Measurements from ENCODE around the gene MEX3A. TPM values are rescaled to one million over a fixed set of nuclear protein-coding genes. Genes with fewer than 3 reads are reported as not detected.
"Not testable (repeated sequence)": the region's sequence is repeated elsewhere in the genome, so short reads cannot be mapped to it uniquely, and the experiment has no call there.

The MEX3A gene
- total RNA-seq, 1 donor from 2014 or later = 1.1 TPM

DNA sequence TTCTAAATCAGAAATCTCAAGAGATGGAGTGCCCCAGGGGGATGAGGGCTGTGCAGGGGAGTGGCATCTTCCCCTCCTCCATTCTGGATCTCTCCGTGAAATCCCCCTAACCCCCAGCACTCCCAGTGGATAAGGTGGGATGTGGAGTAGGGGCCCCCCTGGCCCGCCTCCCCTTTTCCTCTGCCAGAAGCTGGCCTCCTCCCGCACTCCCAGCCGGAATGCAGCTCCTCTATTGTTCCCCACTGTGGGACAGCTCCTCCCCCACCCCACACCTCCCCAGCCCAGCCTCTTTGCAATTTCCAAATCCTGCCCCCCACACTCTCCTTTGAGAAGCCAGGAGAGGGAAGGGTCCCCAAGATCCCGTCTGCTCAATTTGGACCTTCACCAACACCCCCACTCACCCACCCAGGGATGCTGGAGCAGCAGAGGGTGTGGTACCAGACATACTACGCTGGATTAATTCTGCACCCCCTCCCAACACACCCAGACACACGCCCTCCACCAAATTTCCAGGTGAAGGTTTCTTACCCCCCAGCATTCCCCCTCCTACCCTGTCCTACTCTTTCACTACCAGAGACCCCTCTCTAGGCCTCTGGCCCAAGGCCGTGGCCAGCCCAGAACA is 1.9 kb downstream of the MEX3A start:
- ATAC-seq (no peak), DNase-seq (ENCODE audit: low spot score) (no peak)

DNA sequence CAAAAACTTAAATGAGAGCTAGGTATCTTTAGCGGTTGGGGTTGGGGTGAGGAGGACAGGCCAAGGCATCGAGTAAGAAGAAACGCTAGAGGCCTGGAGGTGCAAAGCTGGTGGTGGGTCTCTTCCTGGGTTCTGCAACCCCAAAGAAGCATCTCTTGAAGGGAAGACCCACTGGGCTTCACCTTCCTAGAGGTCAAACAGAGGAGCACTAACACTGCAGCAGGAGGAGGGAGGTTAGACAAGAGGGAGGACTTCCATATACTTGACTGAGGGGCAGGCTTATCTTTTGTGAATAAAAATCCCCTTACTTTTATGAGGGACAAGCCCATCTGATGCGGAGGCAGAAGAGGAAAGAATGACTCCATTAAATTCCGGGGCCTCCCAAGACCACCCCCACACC is 2.5 kb downstream of the MEX3A start:
- ATAC-seq = no peak
- no peak for DNase-seq (ENCODE audit: low spot score)

DNA sequence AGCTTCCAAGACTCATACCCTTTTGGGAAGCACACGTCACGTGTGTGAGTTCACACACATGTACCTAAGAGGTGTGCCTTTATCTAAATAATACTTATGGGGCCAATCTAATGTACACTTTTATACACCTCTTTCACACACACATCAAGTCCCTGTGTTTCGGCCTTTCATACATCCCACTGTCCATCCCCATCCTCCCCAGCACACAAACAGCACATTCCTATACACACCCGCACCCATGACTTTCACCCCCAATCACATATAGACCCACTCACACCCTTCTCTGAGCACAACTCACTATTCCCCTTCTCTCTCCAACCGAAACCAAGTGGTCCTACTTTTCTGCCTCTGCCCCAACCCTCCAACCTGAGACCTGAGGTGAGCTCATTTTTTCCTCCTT is 3.5 kb downstream of the MEX3A start:
- ATAC-seq (no peak), DNase-seq (ENCODE audit: low spot score) (no peak)

DNA sequence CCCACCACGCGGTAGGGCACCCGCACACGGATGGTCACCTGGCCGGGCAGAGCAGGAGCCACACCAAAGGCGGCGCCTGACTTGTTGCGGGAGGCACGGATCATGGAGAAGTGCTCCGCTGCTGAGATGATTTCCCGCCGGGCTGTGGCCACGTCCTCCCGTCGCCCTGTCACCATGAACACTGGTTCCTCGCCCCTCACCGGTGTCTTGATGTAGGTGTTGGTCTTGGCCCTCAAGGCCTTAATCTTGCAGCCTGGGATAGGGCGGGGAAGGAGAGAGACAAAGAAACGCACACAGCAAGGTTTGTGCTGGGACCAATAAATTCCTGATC is 4.9 kb downstream of the MEX3A start:
- no peak for ATAC-seq
- no peak for DNase-seq (ENCODE audit: low spot score)

DNA sequence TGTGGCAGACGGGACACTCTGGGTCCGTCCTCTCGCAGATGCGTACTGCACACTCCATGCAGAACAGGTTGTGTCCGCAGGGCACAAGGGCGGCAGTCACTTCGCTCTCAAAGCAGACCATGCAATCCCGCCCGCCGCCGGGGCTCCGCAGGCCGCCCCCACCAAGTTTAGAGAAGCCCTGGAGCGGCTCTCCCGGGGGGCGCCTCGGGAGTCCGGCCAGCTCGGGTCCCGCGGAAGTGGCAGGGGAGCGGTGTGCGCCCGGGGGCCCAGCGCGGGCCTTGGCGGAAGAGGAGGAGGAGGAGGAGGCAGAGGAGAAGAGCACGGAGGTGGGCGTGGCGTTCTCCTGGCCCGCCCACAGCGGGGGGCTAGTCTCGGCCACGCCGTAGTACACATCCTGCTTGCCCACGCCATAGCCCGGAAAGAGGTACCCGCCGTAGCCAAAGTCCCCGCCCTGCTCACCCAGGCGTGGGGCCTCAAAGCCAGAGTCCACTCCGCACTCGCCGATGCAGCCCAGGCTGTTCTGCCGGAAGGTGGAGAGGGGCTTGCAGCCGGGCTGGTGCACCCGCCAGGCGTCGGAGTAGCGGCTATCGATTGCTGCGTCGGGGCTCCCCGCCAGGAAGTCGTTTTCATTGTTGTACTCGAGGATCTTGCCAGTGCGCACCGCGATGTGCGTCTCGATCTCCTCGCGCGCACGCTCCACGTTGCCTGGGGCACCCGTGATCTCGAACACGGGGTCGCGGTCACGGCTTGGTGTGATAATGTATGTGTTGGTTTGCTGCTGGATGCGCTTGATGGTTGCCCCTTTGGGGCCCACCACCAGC is 5.4 kb downstream of the MEX3A start:
- peak; percentile 83 for ATAC-seq
- DNase-seq (ENCODE audit: low spot score) = peak; percentile 81

DNA sequence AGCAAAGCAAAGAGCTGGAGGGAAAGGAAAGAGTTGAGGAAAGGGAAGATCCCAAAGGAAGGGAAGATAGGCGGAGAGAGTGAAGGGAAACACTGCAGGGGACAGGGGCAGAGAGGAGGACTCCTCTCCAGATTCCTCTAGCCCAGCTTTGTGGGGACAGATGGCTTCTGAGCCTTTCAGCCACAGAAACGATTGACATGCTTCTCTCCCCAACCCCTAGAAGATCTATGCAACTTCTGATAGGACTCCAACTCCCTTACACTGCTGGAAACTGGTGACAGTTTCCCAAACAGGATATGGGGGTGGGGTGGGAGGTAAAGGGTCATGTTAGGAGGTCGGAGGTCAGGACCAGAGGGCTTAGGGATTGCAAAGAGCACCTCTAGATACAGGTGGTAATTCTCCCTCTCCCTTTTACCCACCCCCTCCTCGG is 6.5 kb downstream of the MEX3A start:
- peak; percentile 45 for ATAC-seq
- DNase-seq (ENCODE audit: low spot score) = peak; percentile 64

DNA sequence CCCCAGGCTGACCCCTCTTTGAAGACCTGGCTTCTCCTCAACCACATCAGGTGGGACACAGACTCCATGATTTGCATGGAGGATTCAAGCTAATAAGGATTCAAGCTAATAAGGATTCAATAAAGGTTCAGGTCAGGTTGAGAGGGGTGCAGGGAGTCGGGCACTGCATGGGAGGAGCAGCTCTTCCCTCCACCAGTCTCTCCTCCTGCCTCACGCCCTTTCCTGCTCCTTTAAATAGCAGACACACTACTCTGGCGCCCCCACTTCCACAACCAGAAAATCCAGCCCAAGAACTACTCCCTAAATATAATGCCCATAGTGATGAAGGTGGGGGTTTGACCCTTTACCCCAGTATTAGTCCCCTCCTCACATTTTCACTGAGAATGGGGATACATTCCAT is 7.1 kb downstream of the MEX3A start:
- no peak for DNase-seq (ENCODE audit: low spot score)
- no peak for ATAC-seq

DNA sequence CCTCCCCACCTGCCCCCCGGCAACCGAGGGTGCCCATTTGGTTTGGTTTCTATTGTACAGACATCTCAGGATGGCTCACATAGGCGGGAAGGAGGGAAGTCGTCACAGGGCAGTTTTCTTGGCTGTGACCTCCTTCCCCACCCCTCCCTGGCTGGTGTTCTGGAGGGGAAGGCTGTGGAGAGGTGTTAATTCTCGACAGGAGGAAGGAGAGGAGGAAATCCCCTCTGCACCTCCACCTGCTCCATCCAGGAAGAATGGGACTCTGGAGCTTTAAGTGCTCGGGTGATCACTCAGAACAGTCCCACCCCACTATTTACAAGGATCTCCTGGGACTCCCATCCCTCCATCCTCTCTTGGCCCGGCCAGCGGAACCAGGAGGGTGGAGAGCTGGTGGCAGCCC is 7.6 kb downstream of the MEX3A start:
- ATAC-seq (no peak), DNase-seq (ENCODE audit: low spot score) (no peak)

DNA sequence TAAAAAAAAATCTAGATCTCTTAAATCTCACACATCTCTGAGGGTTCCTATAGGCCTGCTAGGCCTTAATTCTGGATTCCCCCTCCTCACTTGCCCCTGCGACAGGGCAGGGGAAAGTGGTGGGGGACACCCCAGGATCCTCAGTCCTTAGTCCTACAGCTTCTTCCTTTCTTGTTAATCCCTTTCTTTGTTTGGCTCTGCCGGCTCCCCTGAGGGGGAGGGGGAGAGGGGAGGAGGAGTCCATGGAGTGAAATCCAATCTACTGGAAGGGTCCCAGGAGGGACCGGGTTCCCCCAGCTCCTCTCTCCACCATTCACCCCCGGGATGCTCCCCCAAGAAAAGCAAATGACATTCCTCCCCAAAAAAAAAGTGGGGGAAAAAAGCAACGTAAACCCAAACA is 8.5 kb downstream of the MEX3A start:
- ATAC-seq = no peak
- no peak for DNase-seq (ENCODE audit: low spot score)

DNA sequence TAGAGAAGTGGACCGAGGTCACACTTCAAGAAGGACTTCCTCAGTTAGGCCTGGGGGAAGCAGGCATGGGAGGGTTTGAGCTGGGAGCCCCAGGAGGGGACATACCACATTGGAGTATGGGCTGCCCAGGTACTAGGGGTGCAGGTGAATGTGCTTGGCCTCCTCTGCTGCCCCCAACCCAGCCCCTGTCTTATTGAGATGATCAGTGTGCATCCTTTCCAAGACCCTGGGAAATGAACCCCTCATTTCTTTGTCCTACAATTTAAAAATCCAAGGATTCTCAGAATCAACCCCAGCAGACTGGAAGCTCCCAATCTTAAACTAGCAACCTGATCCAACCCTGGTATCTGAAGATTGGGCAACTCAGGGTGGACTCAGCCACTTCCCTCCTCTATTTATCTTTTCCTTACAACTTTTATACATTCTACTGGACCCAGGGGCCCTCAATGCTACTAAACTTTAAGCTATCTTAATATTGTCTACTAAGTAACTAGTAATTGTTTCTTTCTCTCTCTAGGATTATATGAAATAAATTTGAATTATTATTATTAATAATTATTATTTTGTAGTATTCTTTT is 9.1 kb downstream of the MEX3A start:
- ATAC-seq = no peak
- no peak for DNase-seq (ENCODE audit: low spot score)

DNA sequence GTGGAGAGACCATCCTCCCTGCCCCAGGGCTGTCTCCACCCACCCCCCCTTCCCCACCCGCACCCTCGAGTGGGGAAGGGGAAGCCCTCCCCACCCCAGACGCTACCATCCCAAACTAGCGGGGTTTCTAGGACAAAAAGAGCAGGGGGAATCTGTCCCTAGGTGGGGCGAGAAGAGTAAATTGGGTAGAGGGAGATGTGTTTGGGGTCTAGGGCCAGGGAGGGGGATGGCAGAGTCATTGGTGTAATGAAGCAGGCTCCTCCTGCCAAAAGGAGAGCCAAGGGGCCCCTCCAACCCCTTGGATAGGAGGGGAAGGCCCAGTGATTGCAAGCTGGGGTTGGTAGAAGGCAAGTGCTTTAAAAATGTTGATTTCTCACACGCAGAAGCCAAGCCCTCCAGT is 10.0 kb downstream of the MEX3A start:
- DNase-seq (ENCODE audit: low spot score) = no peak
- no peak for ATAC-seq

DNA sequence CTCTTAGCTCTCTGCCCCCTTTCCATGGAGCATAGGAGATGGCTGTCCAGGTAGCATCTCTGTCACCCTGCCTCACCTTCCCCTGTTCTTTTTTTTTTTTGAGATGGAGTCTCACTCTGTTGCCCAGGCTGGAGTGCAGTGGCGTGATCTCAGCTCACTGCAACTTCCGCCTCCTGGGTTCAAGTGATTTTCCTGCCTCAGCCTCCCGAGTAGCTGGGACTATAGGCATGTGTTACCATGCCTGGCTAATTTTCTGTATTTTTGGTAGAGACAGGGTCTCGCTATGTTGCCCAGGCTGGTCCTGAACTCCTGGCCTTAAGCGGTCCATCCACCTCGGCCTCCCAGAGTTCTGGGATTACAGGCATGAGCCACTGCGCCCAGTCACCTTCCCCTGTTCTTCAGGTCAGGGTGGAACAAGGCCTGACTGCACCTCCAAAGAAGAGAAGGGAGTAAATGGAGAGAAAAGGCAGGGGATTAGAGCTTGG is 10.9 kb downstream of the MEX3A start:
- DNase-seq (ENCODE audit: low spot score); ATAC-seq: not testable (repeated sequence)

DNA sequence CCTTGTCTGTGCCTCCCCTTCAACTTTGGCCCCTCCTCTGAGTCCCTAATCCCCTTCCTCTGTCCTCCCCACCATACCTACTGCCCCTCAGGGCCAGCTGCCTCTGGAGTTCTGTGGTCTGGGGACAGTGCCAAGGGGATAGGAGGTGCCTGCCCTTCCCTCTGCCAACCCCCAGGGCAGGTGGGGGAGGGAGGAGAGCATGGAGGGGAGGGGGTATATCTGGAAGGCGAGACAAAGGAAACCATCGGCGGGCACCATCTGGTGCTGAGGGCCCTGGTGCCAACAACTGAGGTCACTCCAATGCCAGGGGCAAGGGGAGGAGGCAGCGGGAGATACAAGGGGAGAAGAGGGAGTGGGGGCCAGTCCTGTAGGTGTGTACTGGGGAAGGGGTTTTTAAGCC is 11.7 kb downstream of the MEX3A start:
- DNase-seq (ENCODE audit: low spot score) (no peak), ATAC-seq (peak; percentile 45)

DNA sequence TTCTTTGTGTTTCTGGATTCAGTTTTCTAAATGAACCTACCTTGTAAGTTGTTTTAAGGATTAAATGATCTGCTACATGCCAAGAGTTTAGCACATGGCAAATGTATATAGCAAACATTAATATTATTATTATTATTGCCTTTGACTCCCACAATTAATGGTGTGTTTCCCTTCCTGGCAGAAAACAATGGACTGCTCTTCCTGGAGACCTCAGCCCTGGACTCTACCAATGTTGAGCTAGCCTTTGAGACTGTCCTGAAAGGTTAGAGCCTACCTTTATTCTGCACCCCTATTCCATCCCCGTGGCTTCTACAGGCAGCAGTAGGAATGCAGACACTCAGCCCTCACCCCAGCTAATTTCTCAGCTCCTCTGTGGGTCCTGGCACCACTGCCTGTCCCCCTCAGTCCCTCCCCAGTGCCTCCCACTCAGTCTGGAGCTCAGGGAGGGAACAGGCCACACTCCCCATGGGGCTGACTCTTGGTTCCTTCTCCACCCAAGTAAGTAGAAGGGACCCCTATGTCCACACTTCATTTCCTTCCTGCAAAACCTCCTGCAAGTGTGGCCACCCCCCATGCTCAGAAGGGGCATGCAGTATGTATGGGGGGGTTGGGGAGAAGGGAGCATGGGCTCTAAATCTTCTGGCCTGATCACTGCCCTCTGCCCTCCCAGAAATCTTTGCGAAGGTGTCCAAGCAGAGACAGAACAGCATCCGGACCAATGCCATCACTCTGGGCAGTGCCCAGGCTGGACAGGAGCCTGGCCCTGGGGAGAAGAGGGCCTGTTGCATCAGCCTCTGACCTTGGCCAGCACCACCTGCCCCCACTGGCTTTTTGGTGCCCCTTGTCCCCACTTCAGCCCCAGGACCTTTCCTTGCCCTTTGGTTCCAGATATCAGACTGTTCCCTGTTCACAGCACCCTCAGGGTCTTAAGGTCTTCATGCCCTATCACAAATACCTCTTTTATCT is 12.5 kb downstream of the MEX3A start:
- ATAC-seq (peak; percentile 87), DNase-seq (ENCODE audit: low spot score) (peak; percentile 95)

DNA sequence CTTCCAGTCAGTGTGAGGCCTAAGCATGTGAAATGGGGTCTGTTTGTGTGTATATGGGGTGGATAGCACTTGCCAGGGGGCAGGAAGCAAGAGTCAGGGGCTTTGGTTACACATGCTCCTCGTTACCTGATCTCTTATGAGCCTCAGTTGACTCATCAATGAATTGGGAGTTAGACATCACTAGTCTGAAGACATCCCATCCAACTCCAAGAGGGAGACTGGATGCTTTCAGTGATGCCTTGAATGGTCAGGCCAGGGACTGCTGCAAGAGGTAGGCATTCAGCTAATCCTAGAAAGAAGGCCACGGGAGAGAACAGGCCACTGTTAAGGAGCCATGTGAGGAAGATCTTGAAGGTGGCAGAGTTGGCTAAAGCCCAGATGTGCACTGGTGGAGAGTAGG is 15.0 kb downstream of the MEX3A start:
- no peak for ATAC-seq
- DNase-seq (ENCODE audit: low spot score) = no peak

DNA sequence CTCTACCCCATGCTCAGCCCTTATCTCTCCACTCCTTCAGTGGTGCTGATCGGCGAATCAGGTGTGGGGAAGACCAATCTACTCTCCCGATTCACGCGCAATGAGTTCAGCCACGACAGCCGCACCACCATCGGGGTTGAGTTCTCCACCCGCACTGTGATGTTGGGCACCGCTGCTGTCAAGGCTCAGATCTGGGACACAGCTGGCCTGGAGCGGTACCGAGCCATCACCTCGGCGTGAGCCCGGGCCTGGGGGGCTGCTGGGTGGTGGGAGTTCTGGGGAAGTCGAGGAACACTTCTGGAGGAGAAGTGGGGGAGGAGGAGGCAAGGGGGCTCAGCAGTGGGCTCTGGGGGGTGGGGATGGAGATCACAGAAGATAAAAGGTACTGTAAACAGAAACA is 16.4 kb downstream of the MEX3A start:
- DNase-seq (ENCODE audit: low spot score) = no peak

DNA sequence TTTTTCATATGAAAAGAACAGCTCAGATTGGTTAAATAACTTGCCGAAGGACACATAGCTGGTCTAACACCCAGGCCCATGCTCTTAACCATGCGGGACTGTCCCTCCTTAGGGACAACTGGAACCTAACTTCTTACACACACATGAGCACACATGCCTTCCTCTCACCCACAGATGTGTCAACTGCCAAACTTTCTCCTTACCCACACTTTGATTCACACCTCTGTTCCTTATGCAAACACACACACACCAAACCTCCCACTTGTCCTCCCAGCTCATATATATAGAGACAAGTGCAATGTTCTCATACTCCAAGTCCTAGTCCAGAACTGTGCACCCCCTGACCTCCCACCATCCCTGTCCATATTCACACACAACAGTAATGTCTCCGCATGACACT is 17.1 kb downstream of the MEX3A start:
- ATAC-seq (no peak), DNase-seq (ENCODE audit: low spot score) (no peak)

More for the DNA sequence above, 16.4 kb downstream of the MEX3A start:
- ATAC-seq = no peak

DNA sequence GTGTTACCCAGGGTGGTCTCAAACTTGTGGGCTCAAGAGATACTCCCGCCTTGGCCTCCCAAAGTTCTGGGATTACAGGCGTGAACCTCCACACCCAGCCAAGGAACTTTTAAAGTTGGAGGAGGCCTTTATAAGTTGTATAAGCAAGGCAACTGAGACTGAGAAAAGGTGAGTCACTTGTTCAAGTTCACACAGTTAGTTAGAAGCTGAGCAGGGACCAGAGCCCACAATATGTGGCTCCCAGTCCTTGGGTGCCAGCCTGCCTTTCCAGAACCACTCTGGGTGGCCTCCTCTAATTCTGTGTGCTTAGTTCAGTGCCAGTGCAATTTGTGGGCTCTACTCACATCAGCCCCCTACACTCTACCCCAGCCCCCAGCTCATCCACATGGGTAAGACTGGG is 17.6 kb downstream of the MEX3A start:
- no peak for ATAC-seq
- no peak for DNase-seq (ENCODE audit: low spot score)

DNA sequence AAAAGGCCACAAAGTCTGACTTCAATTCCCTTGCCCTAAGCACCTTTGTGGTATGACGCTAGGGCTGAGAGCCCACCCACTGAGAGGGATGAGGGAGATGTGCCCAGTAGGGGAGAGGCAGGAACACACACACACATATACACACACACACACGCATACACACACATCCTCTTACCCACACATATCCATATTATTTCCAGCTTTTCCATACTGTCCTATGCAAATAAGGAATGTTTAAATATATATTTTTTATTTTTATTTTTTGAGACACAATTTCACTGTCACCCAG is 18.3 kb downstream of the MEX3A start:
- DNase-seq (ENCODE audit: low spot score) = no peak
- ATAC-seq = no peak

DNA sequence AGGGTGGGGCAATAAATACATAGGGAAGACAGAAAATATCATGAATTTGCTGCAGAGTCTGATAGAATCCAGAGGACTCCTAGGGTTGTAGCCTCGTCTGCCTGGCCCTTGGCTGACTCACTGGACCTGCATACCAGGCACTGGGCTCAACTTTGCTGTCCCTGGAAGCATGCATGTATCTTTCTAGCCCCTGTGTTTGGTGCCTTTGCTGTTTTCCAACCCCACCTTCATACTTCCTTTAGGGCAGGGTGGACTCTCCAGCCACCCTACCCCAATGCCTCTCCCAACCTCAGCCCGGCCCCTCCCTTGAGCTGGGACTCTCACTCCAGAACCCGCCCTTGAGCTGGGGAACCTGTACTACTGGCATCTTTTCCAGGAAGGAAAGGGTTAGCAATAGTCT is 20.1 kb downstream of the MEX3A start:
- DNase-seq (ENCODE audit: low spot score) (no peak), ATAC-seq (no peak)

DNA sequence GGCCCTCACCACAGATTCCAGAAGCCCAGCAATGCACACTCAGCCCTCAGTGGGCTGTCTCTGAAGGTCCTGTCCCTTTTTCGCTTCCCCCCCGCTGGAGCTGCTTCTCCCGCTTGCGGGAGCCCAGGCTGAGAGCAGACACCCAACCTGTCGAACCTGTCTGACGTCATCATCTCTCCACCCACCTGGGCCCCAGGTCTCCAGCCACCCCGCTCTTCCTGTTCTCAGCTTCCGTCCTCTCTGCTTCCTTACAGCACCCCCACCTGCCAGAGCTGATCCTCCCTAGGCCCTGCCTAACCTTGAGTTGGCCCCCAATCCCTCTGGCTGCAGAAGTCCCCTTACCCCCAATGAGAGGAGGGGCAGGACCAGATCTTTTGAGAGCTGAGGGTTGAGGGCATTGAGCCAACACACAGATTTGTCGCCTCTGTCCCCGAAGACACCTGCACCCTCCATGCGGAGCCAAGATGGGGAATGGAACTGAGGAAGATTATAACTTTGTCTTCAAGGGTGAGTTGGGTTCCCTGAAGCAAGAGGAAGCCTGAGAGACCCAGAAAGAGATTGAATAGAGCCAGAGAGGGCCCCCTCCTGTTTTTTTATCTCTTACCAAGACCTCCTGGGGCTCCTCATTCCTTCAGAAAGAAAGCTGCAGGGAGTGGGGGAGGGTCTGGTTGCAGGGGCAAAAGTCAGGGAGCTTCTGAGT is 21.2 kb downstream of the MEX3A start, which contains the start of gene RAB25:
Gene RAB25 (plus strand): TSS at position 224 of the 700 bp plus-strand sequence. CDS start 241 bp downstream, at position 465.
- DNase-seq (ENCODE audit: low spot score) = no peak
- ATAC-seq = no peak

All from left lobe of liver (tissue), 2 donors.